Inflammatory macrophage treated with lipopolysaccharide for 1 hour (primary cell): ENCODE data around the gene POMGNT1.
"Not testable (repeated sequence)": the region's sequence is repeated elsewhere in the genome, so short reads cannot be mapped to it uniquely, and the experiment has no call there.

ENCODE experiments used
- DNase-seq, 2 donors: peaks; one replicate each; pipeline ENCODE4 v3.0.0-alpha.2; 2020 to 2022

The POMGNT1 gene

DNA sequence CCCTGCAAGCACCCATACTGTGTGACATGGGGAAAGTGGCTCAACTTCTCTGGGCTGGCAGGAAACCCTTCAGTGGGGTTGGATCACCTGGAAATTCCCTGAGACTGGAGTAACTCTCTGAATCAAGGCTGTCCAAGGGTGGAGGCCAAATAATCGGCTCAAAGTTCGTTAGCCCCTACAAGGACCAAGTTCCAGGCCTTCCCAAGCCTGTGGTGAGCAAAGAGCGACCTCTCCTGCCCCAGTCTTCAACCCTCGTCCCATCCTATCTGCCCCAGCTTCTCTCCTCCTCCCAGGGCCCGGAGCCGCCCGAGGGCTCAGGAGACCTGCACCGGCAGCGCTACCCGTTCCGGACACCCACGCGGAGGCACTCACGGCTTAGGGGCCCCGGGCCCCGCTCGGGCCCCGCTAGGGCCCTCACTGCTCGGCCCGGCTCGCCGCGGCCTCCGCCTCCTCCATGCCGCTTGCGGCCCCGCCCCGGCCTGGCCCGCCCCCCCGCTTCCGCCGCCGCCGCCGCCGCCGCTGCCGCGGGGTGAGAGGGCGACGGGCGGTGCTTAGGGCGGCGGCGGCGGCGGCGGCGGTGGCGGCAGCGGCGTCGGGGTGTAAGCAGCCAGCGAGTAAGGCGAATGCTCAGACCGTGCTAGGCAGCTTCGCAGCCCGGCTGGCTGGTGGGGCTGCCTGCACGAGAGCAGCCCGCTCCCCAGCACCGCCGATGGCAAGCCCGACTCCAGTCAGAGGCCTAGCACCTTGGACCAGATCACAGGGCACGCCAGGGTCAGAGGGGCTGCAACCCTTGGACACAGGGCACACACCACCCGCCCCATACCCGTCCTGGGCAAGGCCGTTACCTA is at the start of gene POMGNT1:
TSS of gene POMGNT1 (minus strand) at position 471 of the 848 bp plus-strand sequence. CDS start 613 bp downstream, outside the sequence.
- peak; percentile 59 to 63 for DNase-seq

DNA sequence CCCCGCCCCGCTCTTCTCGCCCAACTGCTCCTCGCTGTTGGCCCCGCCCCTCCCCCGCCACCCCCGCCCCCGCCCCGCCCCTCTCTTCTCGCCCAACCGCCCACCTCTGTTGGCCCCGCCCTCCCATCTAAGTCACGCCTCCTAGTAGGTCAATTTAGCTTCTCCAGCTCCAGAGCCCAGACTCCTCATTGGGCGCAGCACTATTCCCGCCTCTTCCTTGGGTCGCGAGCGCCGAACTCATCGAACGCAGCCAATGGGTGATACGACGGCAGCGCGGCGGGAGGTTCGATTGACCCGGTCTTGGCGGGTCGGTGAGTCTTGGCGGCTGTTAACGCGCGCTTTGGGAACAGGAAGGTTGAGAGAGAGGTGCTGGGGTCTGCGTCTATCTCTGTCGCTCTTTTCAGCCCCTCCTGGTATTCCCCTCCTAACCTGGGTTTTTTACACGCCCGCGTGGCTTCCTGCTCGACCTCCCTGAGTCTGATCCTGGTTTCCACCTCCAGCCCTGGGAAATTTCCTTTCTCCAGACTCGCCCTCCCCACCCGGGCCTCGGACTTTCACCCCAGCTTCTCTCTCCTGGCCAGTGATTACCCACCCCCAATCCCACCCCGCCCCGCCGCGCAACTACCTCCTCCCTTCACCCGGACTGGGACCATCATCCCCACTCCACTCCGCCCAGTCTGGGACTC is 49.3 kb upstream of the POMGNT1 start, which contains the start of gene RAD54L:
TSS of gene RAD54L (plus strand) at position 328 of the 686 bp plus-strand sequence. CDS start 643 bp downstream, outside the sequence.
- DNase-seq = peak; percentile 98

DNA sequence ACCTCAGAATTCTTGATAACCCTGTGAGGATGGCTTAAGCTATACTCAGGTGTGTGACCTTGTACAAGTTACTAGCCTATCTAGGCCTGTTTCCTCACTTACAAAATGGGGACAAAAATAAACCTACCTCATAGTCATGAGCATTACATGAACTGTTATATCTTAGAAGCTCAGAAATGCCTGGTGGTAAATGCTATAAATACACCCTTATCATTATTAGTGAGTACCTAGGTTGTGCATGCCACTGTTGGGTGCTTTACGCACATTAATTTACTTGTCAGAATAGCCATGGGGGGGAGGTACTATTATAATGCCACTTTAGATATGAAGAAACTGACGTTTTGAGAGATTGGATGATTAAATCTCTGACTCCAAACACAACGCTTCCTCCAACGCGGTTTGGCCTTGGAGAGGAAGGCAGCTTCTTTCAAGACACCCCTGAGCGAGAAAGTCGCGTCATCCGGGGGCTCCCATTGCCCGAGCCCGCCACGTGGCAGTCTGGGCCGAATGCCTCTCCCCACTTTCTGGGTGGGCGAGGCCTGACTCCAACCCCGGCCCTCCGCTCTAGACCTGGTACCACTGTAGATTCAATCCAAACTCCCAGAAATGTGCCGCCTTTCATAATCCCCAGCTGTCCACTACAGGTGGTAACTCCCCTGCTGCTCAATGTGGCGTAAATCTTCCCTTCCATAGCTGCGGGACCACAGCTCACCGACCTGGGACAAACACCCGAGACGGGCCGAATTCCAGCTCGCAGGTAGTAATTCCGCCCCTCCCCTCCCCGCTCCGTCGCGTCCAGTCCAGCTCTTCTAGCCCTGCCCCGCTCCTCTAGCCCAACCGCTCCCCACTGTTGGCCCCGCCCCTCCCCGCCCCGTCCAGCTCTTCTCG is 48.6 kb upstream of the POMGNT1 start:
- peak; percentile 57 to 75 for DNase-seq

DNA sequence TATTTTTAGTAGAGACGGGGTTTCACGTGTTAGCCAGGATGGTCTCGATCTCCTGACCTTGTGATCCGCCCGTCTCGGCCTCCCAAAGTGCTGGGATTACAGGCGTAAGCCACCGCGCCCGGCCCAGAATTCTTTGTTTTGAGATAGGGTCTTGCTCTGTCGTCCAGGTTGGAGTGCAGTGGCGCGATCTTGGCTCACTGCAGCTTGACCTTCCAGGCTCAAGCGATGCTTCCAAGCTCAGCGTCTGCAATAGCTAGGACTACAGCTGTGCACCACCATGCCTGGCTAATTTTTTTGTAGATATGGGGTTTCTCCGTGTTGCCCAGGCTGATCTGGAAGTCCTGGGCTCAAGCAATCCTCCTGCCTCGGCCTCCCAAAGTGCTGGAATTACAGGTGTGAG is 47.9 kb upstream of the POMGNT1 start:
- DNase-seq = not testable (repeated sequence)

DNA sequence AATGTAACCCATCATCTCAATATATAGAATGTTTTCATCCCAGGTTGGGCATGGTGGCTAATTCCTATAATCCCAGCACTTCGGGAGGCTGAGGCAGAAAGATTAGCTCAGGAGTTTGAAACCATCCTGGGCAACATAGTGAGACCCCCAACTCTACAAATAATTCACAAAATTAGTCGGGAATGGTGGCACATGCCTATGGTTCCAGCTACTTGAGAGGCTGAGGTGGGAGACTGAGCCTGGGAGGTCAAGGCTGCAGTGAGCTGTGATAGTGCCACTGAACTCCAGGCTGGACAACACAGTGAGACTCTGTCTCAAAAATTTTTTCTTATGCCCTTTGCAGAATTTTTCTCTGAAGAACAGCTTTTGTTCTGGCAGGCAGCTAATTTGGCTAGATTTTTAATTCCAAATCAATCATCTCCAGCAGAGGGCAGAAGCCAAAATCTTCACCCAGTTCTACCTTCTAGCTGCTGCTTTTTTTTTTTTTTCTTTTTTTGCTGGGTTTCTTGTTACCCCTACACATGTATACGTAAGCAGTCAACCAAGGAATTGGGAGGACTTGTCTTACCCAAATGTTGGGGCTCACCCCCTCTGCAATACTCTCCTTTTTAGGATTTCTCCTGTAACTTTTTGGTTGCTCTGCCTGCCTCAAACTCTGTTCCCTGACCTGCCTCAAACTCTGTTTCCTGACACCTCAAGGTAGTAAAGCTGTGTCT is 46.6 kb upstream of the POMGNT1 start:
- DNase-seq = peak; percentile 44 to 56

GRCh38 chr1:46243831-46244230 is 45.6 kb upstream of the POMGNT1 start:
- not testable (repeated sequence) for DNase-seq

GRCh38 chr1:46242918-46243317 is 44.7 kb upstream of the POMGNT1 start:
- DNase-seq = no peak

- not testable (repeated sequence) for DNase-seq
Measured at GRCh38 chr1:46241733-46242132, 43.5 kb upstream of the POMGNT1 start.

GRCh38 chr1:46238865-46239264 is 40.6 kb upstream of the POMGNT1 start:
- DNase-seq = peak; percentile 65 to 87

DNA sequence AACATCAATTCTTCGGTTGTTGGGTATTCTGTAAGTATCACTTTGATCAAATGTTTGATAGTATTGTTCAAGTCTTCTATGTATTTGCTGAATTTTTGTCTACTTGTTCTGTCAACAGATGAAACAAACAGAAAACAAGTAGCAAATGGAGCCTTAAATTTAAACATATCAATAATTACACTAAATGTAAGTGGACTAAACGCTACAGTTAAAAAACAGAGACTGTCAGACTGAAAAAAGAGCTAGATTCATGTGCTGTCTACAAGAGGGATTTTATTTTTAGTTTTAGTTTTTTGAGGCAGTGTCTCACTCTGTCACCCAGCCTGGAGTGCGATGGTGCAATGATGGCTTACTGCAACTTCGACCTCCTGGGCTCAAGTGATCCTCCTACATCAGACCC is 38.6 kb upstream of the POMGNT1 start:
- DNase-seq = no peak

- not testable (repeated sequence) for DNase-seq
Measured at GRCh38 chr1:46231231-46231630, 33.0 kb upstream of the POMGNT1 start.

DNA sequence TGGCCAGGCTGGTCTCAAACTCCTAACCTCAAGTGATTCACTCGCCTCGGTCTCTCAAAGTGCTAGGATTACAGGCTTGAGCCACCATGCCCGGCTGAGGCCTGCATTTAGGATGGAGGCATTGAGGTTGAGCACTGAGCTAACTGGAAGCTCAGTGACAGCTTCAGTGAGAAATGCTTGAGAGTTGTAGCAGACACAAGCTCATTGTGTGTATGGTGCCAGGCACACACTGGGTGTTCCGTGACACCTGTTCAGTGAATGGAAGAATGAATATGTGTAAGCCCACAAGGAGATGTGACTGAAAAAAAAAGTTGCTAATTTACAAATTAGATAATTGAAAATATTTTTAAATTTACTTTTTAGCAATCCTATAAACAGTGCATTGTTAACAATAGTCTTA is 26.7 kb upstream of the POMGNT1 start:
- no peak for DNase-seq

DNA sequence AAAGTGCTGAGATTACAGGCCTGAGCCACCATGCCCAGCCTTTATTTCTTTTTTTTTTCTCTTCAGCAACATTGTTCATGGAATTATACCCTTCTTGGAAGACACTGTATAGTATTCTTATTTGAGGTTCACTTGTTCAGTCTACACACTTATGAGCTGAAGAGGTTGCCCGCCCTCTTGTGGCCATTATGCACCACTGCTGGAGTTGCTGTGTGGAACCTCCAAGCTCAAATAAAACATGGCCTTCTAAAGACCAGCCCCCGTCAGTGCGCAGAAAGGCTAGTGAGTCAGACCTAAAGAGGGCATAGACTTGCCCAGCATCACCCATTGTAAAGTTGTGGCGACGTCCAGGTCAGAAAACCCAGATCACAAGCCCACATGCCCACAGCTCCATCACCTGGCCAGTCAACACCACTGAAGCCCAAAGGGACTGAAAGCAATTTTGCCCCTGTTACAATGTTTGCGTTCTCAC is 25.3 kb upstream of the POMGNT1 start:
- peak; percentile 58 to 76 for DNase-seq

- DNase-seq = not testable (repeated sequence)
Measured at GRCh38 chr1:46223055-46223454, 24.8 kb upstream of the POMGNT1 start.

DNA sequence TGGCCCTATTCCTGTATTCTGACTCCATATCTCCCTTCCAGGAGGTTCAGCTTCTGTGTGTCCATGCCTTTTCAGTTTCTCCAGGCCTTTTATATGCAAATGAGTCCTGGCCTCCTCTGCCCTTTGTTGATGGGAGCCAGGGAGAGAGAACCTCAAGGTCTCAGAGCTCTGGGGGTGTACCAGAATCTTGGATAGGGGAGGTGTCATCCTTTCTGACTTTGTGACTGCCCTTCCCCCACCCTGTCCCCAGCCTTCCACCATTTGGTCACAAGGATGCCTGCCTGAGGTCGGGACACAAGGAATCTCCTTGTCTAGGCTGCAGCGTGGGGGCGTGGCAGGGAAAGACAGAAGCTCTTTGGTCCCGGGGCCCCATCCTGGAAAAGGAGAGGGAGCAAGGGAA is 23.5 kb upstream of the POMGNT1 start:
- no peak for DNase-seq

DNA sequence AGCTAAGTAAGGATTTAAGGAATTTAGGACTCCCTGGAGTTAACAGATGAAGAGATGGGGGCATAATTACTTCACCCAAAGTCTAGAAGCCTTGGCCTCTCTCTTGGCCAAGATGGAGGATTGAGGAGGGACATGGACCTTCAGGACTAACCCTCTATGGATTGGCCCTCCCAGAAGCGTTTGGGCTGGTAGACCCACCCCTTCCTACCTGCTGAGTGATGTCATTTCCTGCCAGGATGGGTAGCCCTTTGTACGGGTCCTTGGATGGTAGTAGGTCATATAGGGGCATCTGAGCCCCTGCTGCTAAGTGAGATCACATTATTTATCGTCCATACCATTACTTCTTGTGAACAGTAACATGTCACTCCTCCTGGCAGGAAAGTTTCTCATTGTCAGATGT is 22.6 kb upstream of the POMGNT1 start:
- no peak for DNase-seq

DNA sequence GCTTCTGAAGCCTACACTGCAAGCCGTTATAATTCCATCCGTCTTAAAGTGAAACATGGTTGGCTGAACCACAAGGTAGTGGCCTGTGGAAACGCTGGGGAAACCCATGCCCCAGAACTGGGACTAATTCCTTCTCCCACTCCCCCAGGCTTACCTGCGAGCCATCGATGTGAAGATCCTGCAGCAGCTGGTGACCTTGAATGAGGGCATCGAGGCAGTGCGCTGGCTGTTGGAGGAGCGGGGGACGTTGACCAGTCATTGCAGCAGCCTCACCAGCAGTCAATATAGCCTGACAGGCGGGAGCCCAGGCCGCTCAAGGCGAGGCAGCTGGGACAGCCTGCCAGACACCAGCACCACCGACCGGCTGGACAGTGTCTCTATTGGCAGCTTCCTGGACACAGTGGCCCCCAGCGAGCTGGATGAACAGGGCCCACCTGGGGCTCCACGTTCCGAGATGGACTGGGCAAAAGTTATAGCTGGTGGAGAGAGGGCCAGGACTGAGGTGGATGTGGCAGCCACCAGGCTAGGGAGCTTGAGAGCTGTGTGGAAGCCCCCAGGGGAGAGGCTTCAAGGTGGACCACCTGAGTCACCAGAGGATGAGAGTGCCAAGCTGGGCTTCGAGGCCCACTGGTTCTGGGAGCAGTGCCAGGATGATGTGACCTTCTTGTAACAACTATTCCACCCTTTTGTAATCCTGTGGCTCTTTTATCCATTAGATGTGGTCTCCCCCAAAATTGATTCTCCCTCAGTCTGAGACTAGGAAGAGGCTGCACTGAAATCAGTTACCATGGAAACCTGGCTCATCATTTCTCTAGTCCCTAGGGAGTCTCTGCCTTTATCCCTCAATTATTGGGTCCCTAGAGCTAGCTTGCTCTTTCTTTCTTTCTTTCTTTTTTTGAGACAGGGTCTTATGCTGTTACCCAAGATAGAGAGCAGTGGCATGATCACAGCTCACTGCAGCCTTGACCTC is 21.6 kb upstream of the POMGNT1 start:
- no peak for DNase-seq

DNA sequence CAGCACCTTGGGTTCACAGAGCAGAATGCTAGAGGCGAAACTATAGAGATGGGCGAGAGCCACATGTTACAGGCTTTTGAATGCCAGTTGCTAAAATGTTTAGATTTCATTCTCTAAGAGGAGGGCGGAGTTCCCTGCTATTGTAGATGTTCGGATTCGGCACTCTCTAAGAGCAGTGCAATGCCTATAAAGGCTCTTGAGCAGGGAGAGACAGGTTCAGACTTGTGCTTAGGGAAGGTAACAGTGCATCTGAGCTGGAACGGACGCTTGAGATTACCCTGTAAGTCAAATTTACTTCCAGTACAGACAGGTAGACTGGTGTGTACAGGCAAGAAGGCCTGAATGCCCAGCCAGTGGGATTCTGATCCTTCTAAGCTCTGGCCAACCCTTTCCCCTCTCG is 20.2 kb upstream of the POMGNT1 start:
- DNase-seq = no peak

- no peak for DNase-seq
Measured at GRCh38 chr1:46215504-46215903, 17.3 kb upstream of the POMGNT1 start.

- DNase-seq = no peak
Measured at GRCh38 chr1:46211051-46211450, 12.8 kb upstream of the POMGNT1 start.

GRCh38 chr1:46210561-46210960 is 12.3 kb upstream of the POMGNT1 start:
- DNase-seq = no peak
